DMS153 (cell line): ENCODE results near the gene FLT3.
"Not testable (repeated sequence)": the region's sequence is repeated elsewhere in the genome, so short reads cannot be mapped to it uniquely, and the experiment has no call there.

Experiments
- DNase-seq: peaks from one replicate; lab custom pipeline; 2025; lab: John Stamatoyannopoulos, UW

Gene FLT3

DNA sequence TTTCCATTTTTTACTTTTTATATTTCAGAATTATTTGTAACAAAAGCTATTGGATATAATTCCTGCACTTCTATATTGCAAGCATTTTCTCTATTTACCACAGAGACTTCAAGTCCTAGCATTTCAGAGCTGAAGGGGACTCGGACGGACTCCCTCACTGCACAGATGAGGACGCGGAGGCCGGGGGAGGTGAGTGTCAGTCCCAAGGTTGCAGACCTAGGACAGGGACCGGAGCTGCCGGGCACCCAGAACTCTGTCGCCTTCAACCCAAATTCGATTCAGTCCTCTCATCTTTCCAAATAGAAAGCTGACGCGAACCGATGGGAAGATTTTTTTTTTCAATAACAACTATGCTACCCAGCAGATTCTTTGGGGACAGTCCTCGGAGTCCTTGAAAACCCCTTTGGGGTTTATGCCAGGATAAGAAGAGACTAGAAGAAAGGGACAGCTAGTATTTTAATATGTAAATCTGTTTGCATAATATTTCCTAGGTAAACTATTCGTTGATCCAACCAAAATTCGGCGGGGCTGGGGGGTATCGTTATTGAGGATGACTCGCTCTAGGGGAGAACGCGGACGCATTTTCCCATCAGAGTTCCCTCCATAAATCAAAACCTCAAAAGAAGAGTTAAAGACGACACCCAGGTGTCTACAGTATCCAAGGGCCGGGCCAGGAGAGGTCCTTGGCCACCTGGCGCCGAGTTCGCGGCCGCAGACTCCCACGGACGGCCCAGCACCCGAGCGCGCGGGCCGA is 803 bp downstream of the FLT3 start:
- no peak for DNase-seq

GRCh38 chr13:28097503-28097902 is 2.9 kb downstream of the FLT3 start:
- no peak for DNase-seq

GRCh38 chr13:28094306-28094705 is 6.1 kb downstream of the FLT3 start:
- DNase-seq: no peak

DNA sequence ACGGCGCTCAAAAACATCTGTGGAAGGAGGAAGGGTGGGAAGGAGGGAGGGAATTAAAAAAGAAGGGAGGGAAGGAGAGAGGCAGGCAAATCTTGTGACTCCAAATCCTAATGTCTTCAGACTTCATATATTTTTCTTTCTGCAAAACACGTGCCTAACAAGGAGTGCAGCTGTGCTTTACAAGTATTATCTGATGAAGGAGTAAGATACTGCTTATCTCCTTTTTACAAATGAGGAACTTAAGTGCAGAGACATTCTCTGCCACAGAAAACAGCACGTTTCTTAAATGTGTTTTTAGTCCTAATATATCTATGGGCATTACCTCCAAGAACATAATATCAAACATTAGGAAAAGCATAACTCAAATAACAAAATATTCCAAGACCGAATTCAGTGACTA is 6.5 kb downstream of the FLT3 start:
- DNase-seq: no peak

- DNase-seq: no peak
Measured at GRCh38 chr13:28092431-28092830, 7.9 kb downstream of the FLT3 start.

GRCh38 chr13:28089065-28089464 is 11.3 kb downstream of the FLT3 start:
- DNase-seq: no peak

GRCh38 chr13:28077820-28078219 is 22.6 kb downstream of the FLT3 start:
- DNase-seq: not testable (repeated sequence)

GRCh38 chr13:28077231-28077630 is 23.1 kb downstream of the FLT3 start:
- no peak for DNase-seq

DNA sequence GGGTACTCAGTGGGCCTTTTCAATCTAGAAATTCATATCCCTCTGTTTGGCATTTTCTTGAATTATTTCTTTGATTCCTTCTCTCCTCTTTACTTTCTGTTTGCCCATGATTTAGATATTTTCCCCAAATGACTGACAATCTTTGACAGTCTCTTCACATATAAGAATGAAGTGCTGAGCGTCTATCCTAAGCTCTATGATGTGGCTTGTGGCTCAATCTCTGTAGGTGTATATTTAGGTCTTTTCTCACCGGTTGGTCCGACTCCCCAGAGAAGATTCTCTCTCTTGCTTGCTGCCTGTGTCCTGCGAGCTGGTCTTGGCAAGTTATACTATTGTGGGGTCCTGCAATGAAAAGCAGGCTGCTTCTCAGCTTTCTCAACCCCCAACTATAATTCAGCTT is 29.0 kb downstream of the FLT3 start:
- DNase-seq: no peak

DNA sequence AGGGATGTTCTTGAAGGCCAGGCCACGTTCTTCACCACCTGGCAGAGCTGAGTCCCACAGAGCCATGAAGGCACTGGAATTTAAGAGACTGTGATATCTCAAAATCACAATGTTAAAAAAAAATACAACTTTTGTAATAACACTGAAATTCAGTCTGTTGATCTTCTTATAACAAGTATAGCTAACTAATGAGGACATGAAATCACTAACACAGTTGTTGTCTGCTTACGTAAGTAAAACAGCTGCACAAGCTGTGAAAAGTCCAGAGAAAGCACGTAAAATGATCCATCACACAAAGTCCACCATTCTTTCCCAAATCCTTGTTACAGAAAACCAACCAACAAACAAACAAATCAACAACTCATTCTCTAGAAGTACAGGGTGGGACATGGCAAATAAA is 32.9 kb downstream of the FLT3 start:
- no peak for DNase-seq

GRCh38 chr13:28058866-28059613 is 41.3 kb downstream of the FLT3 start:
- no peak for DNase-seq

GRCh38 chr13:28056970-28057712 is 43.2 kb downstream of the FLT3 start:
- DNase-seq: no peak

DNA sequence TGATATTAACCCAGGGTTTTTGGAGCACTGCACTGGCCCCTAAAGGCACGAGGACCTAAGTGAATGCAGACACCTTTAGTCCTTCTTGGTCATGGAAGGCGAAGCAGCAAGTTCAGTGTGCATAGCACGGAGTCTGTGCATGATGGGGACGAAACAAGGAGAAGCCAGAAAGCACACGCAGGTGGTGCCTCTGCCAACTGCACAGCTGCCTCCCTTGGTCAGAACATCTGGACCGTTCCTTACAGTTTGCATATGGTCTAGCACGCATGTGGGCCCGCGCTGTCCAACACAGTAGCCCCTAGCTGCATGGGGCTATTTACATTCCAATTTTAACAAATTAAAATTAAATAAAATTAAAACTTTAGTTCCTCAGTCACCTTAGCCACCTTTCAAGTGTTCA is 44.0 kb downstream of the FLT3 start:
- DNase-seq: no peak

GRCh38 chr13:28055357-28055756 is 45.0 kb downstream of the FLT3 start:
- no peak for DNase-seq

- no peak for DNase-seq
Measured at GRCh38 chr13:28052945-28053344, 47.4 kb downstream of the FLT3 start.

- no peak for DNase-seq
Measured at GRCh38 chr13:28049880-28050875, 50.2 kb downstream of the FLT3 start.

- no peak for DNase-seq
Measured at GRCh38 chr13:28049215-28049614, 51.2 kb downstream of the FLT3 start.

- DNase-seq: no peak
Measured at GRCh38 chr13:28048768-28049167, 51.6 kb downstream of the FLT3 start.

GRCh38 chr13:28047757-28048388 is 52.5 kb downstream of the FLT3 start:
- DNase-seq: no peak

DNA sequence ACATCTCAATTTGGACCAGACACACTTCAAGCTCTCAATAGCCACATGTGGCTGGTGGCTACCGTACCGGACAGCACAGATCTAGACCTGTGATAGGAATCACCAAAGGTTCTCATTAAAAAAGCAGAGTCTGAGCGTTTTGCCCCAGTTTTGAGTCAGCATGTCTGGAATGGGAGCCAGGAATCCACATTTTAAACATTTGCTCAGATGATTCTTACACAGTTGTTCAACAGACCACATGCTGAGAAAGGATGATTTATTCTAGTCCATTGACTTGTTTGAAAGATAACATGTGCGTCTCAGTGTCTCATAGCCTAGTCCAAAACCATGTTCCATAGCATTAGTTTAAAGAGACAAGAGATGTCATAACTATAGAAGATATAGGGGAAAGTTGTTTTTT is 53.4 kb downstream of the FLT3 start:
- no peak for DNase-seq

GRCh38 chr13:28045861-28046260 is 54.5 kb downstream of the FLT3 start:
- no peak for DNase-seq
